Activated CD4-positive, alpha-beta memory T cell treated with anti-CD3 and anti-CD28 coated beads for 36 hours (primary cell): Measurements from ENCODE around the gene CUX1. TPM values are rescaled to one million over a fixed set of nuclear protein-coding genes. Genes with fewer than 3 reads are reported as not detected.
A peak's percentile ranks its signal among the peaks of the same experiment; 100 is the strongest.
"Not testable (repeated sequence)": the region's sequence is repeated elsewhere in the genome, so short reads cannot be mapped to it uniquely, and the experiment has no call there.

Source experiments
- CTCF ChIA-PET: fragments of 350-600 bp; sonication (Branson Sonifier 250); formaldehyde crosslinking; loops from one replicate; lab custom pipeline; 2021; ENCODE audit warnings: antibody characterized with exemption, inconsistent platforms; lab: Charles Lee
- POLR2A ChIA-PET: fragments of 350-600 bp; sonication (Branson Sonifier 250); formaldehyde crosslinking; loops from one replicate; lab custom pipeline; 2021; ENCODE audit warnings: antibody characterized with exemption; lab: Charles Lee
- DNase-seq: peaks from one replicate; pipeline ENCODE4 v3.0.0-alpha.2; 2020
- H3K27ac Mint-ChIP-seq: one replicate; pipeline ENCODE4 v1.8.0; 2021; ENCODE audit warnings: mixed read lengths
- H3K27me3 Mint-ChIP-seq: one replicate; pipeline ENCODE4 v1.8.0; 2021; ENCODE audit warnings: mixed read lengths
- H3K36me3 Mint-ChIP-seq: one replicate; pipeline ENCODE4 v1.8.0; 2021; ENCODE audit warnings: mixed read lengths
- H3K4me1 Mint-ChIP-seq: one replicate; pipeline ENCODE4 v1.8.0; 2021; ENCODE audit warnings: low read depth, mixed read lengths
- H3K4me3 Mint-ChIP-seq: one replicate; pipeline ENCODE4 v1.8.0; 2021; ENCODE audit warnings: mild to moderate bottlenecking, mixed read lengths
- H3K9me3 Mint-ChIP-seq: one replicate; pipeline ENCODE4 v1.8.0; 2021; ENCODE audit warnings: mixed read lengths
- intact Hi-C: fragments of 100-400 bp; cut with micrococcal nuclease; formaldehyde crosslinking; loops from one replicate; pipeline ENCODE4 v1.15.1; 2023
- total RNA-seq, 2 experiments: library from RNA; stranded (reverse); gene quantifications; one replicate each; pipeline ENCODE4 v1.2.3, GENCODE V29; 2021

The CUX1 gene
- total RNA-seq, 2 experiments from 2014 or later: 25.1 TPM

GRCh38 chr7:101882595-101883564 is 65.5 kb downstream of the CUX1 start:
- Mint-ChIP-seq H3K9me3 (no peaks in the 10 kb centered on the region), H3K4me3 (no peak overlapping the region), H3K27me3 (no peaks in the 10 kb centered on the region), H3K27ac (no peak overlapping the region), H3K4me1 (peaks cover 26% of the 10 kb centered on the region), H3K36me3 (no peaks in the 10 kb centered on the region)
- DNase-seq: no peak
- CTCF ChIA-PET: no interaction called here
- POLR2A ChIA-PET: no interaction called here
- intact Hi-C loops: no loop called here

DNA sequence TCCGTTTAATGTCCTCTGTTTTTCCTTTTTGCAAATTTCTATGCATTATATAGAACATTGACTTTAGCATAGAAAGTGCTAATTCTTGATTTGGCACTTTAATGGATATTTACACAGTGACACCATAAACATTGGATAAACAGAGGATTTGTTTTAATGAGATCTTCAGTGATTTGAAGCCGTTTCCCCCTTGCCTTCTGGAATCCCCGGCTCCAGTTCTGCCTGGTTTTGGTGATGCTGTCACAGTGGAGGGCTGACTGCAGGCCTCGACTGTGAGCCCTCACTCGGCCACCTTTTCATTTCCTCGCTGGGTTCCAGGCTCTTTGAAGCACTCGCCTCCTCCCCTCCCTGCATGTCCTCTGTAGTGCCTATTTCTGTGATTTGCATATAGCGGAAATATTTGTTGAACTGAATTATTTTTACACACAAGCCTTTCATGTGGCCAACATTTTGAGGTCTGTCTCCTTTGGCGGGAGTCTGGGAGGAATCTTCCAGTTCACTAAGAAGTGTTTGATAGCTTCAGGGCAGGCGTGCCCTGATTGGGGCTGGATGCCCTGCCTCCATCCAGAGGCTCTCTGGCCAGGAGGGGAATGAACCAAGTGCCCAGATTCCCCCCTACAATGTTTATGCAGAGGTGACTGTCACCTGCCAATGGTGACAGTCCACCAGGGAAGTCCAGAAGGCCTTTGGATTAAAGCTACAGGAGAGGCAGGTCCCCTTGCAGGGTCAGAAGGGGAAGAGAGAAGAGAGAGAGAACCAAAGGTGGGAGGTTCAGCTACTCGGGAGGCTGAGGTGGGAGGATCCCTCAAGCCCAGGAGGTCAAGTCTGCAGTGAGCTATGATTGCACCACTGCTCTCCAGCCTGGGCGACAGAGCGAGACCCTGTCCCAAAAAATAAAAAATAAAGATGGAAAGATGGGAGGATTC is 67.5 kb downstream of the CUX1 start:
- peak; percentile 30 for DNase-seq
- Mint-ChIP-seq H3K4me1 (peaks cover 26% of the 10 kb centered on the region), H3K9me3 (no peaks in the 10 kb centered on the region), H3K36me3 (no peaks in the 10 kb centered on the region), H3K27ac (no peak overlapping the region), H3K27me3 (no peaks in the 10 kb centered on the region), H3K4me3 (no peak overlapping the region)
- intact Hi-C loops: no loop called here
- POLR2A ChIA-PET: no interaction called here
- CTCF ChIA-PET: no interaction called here

- POLR2A ChIA-PET: no interaction called here
- CTCF ChIA-PET: no interaction called here
- intact Hi-C loops: no loop called here
- Mint-ChIP-seq H3K4me3 (no peak overlapping the region), H3K27me3 (no peaks in the 10 kb centered on the region), H3K27ac (no peak overlapping the region), H3K9me3 (no peaks in the 10 kb centered on the region), H3K4me1 (peaks cover 21% of the 10 kb centered on the region), H3K36me3 (no peaks in the 10 kb centered on the region)
- DNase-seq: no peak
Observed at GRCh38 chr7:101885597-101885955, 68.2 kb downstream of the CUX1 start.

- H3K27me3 Mint-ChIP-seq, H3K4me3 Mint-ChIP-seq, H3K9me3 Mint-ChIP-seq, DNase-seq, POLR2A ChIA-PET, H3K36me3 Mint-ChIP-seq, H3K27ac Mint-ChIP-seq, CTCF ChIA-PET, intact Hi-C loops: not testable (repeated sequence)
- H3K4me1 Mint-ChIP-seq: peaks cover 19% of the 10 kb centered on the region
Observed at GRCh38 chr7:101887352-101887751, 69.9 kb downstream of the CUX1 start.

- H3K4me3 Mint-ChIP-seq, POLR2A ChIA-PET, CTCF ChIA-PET, H3K27ac Mint-ChIP-seq, DNase-seq, intact Hi-C loops, H3K9me3 Mint-ChIP-seq, H3K36me3 Mint-ChIP-seq, H3K27me3 Mint-ChIP-seq: not testable (repeated sequence)
- H3K4me1 Mint-ChIP-seq: peaks cover 19% of the 10 kb centered on the region
Observed at GRCh38 chr7:101888564-101888963, 71.1 kb downstream of the CUX1 start.

DNA sequence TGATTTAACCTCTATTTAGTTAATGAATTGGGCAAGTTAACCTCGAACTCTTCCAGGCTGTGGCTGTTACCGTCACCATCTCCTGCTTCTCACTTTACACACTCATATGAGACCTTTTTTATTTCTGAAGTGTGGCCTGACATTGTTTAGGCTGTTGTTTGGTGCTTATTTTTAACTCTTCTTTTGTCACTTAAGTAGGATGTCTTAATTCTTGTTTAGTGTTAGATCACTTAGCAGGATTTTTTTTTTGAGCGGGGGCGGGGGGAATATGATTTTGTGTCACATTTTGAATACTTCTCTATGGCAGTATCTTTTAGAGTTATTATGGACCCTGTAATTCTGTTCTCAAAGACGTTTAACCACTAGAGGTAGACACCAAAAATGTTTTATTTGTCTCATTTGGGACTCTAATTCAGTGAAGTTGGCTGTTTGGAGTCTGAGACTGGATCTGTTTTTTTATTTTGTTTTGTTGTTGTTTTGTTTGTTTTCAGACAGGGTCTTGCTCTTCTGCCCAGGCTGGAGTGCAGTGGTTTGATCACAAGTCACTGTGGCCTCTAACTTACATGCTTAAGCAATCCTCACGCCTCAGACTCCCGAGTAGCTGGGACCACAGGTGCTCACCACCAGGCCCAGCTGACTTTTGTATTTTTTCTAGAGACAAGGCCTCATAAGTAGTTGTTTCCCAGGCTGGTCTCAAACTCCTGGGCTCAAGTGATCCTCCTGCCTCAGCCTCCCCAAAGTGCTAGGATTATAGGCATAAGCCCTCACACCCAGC is 73.5 kb downstream of the CUX1 start:
- peaks cover 2% of the 10 kb centered on the region for H3K4me1 Mint-ChIP-seq
- CTCF ChIA-PET: no interaction called here
- H3K36me3 Mint-ChIP-seq: no peaks in the 10 kb centered on the region
- H3K9me3 Mint-ChIP-seq: no peaks in the 10 kb centered on the region
- H3K4me3 Mint-ChIP-seq: no peak overlapping the region
- POLR2A ChIA-PET: no interaction called here
- no peaks in the 10 kb centered on the region for H3K27me3 Mint-ChIP-seq
- intact Hi-C loops: no loop called here
- H3K27ac Mint-ChIP-seq: no peak overlapping the region
- DNase-seq: no peak

DNA sequence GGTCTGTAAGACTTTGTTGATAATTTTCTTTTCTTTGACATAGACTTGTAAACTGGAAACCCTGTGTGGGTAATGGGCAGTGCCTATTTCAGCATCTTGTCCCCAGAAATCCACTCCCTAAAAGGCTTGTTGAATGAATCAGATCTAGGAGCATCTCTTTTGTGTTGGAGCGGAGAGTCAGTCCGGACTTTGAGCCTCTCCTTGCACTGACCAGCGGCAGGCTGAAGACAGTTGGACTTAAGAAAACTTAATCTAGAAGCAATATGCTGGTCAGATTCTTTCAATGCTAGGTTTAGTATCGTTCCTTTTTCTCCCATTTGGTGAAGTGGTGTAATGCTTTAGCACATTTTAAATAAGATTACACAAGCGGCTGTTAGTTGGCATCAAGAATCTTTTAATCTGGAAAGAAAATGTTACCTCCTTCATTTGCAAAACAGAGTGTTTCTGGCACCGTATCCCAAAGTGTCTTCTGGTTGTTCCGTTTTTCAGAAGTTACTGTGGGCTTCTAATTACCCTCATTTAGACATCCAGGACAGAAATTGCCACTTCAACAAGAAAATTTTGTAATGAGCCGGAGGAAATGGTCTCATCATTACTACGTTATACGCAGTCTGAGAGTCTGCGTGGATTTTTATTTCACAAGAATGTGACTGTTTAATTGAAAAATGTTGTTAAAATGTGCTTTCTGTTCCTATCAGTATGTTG is 74.7 kb downstream of the CUX1 start:
- CTCF ChIA-PET: no interaction called here
- H3K27ac Mint-ChIP-seq: no peak overlapping the region
- H3K36me3 Mint-ChIP-seq: no peaks in the 10 kb centered on the region
- intact Hi-C loops: no loop called here
- no peak overlapping the region for H3K4me3 Mint-ChIP-seq
- no peaks in the 10 kb centered on the region for H3K27me3 Mint-ChIP-seq
- POLR2A ChIA-PET: no interaction called here
- no peaks in the 10 kb centered on the region for H3K4me1 Mint-ChIP-seq
- H3K9me3 Mint-ChIP-seq: no peaks in the 10 kb centered on the region
- no peak for DNase-seq

DNA sequence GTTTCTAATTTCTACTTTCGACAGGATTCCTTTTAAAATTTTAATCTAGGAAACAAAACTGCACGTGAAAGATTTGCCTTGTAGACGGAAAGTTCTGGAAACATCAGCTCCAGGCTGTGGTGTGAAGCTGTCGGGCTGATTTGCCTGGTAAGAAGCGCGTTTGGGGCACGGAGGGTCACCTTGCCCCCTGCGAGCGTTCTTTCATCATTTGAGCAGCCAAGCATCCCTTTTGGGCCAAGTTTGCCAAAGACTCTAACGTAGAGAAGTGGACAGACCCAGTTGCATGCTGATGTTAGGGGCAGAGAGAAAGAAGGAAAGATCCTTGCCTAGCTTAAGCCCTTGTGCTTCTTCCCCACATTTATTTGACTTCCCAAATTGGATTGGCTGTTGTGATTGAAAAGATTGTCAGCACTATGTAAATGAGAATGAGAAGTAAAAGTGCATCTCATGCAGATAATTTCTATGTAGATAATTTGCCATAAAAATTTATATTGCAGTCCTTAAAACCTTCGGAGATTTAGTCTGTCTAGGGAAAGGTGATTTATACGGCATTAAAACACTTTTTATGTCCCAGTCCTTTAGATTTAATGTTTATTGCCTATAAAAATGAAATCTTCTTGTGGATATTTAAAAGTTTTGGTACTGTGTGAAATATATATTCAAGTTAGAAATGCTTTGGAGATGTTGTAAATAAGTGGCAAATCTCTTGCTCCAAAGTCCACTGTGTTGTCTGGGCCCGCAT is 76.1 kb downstream of the CUX1 start:
- ChIA-PET CTCF (no interaction called here), POLR2A (no interaction called here)
- intact Hi-C loops: no loop called here
- Mint-ChIP-seq H3K9me3 (no peaks in the 10 kb centered on the region), H3K4me3 (no peak overlapping the region), H3K4me1 (no peaks in the 10 kb centered on the region), H3K27ac (no peak overlapping the region), H3K27me3 (no peaks in the 10 kb centered on the region), H3K36me3 (no peaks in the 10 kb centered on the region)
- DNase-seq: no peak

DNA sequence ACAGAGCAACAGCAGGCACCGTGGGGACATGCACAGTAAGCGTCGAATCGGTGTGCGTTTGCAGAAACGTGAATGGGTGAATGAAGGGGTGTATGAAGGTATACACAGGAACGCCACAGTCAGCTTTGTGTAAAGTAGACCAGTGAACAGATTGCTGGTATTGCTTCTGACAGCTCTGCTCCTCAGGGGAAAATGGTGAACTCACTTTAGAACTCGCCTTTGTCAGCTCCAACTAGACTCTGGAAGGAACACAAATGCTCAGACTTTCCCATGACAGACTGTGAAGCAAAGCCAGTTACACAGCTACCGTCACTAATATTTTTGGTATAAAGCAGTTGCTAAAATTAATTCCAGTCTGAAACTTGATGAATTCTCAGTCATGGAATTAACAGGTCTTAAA is 78.9 kb downstream of the CUX1 start:
- Mint-ChIP-seq H3K4me1 (no peaks in the 10 kb centered on the region), H3K27ac (no peak overlapping the region), H3K9me3 (no peaks in the 10 kb centered on the region), H3K27me3 (no peaks in the 10 kb centered on the region), H3K36me3 (no peaks in the 10 kb centered on the region), H3K4me3 (no peak overlapping the region)
- CTCF ChIA-PET: no interaction called here
- POLR2A ChIA-PET: interaction anchor here (0.9 kb wide), 1 partner anchor 82 kb away, joined by 3 read pairs; no protein-coding TSS in a partner anchor
- DNase-seq: no peak
- intact Hi-C loops: no loop called here

DNA sequence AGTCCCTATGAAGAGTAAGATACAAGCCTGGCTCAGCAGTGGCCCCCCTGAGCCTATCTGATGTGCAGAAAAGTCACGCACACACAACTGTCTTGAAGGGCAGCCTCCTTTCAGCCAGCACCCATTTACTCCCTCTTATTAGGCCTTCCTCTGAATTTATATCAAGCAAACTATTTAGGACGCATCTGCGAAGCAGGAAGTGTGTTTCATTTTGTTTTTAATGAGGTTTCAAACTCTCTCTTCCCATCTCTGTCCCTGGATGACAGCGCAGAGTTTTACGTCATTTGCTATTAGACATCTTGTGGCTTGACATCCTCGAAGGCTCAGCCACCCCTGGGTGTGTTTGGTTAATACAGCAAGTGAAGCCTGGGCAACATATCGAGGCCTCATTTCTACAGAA is 79.5 kb downstream of the CUX1 start:
- H3K27ac Mint-ChIP-seq: no peak overlapping the region
- H3K9me3 Mint-ChIP-seq: no peaks in the 10 kb centered on the region
- no peaks in the 10 kb centered on the region for H3K36me3 Mint-ChIP-seq
- ChIA-PET CTCF (no interaction called here), POLR2A (no interaction called here)
- intact Hi-C loops: no loop called here
- no peak for DNase-seq
- H3K4me3 Mint-ChIP-seq: no peak overlapping the region
- no peaks in the 10 kb centered on the region for H3K4me1 Mint-ChIP-seq
- H3K27me3 Mint-ChIP-seq: no peaks in the 10 kb centered on the region

DNA sequence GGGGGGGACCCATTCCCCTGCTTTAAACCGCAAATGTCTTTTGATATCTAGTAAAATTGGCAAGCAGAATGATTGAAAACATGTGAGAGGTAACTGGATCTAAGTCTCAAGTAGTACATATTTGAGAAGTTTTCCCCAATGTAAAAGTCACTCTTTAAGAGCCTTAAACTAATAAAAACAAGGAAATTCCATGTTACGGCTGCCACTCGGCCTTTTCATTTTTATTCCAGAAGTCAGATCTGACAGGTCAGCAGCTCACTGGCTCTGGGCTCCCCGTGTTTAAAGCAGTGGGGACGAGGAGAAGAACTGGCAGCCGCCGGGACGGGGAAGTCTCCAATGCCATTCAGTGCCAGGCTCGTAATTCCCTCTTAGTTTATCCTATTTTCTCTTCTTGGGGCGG is 80.7 kb downstream of the CUX1 start:
- Mint-ChIP-seq H3K4me1 (no peaks in the 10 kb centered on the region), H3K9me3 (no peaks in the 10 kb centered on the region), H3K36me3 (no peaks in the 10 kb centered on the region), H3K4me3 (no peak overlapping the region), H3K27me3 (no peaks in the 10 kb centered on the region), H3K27ac (no peak overlapping the region)
- CTCF ChIA-PET: no interaction called here
- intact Hi-C loops: no loop called here
- no peak for DNase-seq
- POLR2A ChIA-PET: no interaction called here
